Mesendoderm (in vitro differentiated cells): ENCODE measurements around the gene INSM1.

Source experiments
- DNase-seq: peaks from one replicate; pipeline ENCODE4 v3.0.0; 2013
- H2AK5ac ChIP-seq: 2 replicates; pipeline ENCODE4 v1.6.1; 2013; ENCODE audit warnings: low read length, inconsistent platforms
- H2BK120ac ChIP-seq: 2 replicates; pipeline ENCODE4 v1.6.1; 2013; ENCODE audit warnings: low read depth, mild to moderate bottlenecking, low read length, moderate library complexity, mixed read lengths
- H2BK15ac ChIP-seq: replicated peaks from 2 replicates; pipeline ENCODE4 v1.6.1; 2013; ENCODE audit warnings: low read depth, mild to moderate bottlenecking, moderate library complexity
- H2BK5ac ChIP-seq: 2 replicates; pipeline ENCODE4 v1.6.1; 2013; ENCODE audit warnings: low read length, inconsistent platforms
- H3K18ac ChIP-seq: 2 replicates; pipeline ENCODE4 v1.6.1; 2013; ENCODE audit warnings: mild to moderate bottlenecking, low read length, mixed read lengths
- H3K23ac ChIP-seq: one replicate; pipeline ENCODE4 v1.6.1; 2013; ENCODE audit warnings: low read length
- H3K27ac ChIP-seq: 2 replicates; pipeline ENCODE4 v1.5.1; 2013; ENCODE audit warnings: low read depth, mild to moderate bottlenecking, inconsistent platforms, low read length, moderate library complexity
- H3K27me3 ChIP-seq: 2 replicates; pipeline ENCODE4 v1.6.1; 2013; ENCODE audit warnings: low read length, control low read depth, mild to moderate bottlenecking, inconsistent platforms; ENCODE audit not compliant: insufficient read depth, poor library complexity
- H3K36me3 ChIP-seq: 2 replicates; pipeline ENCODE4 v1.6.1; 2013; ENCODE audit warnings: low read length, inconsistent platforms; ENCODE audit not compliant: control insufficient read depth, insufficient read depth
- H3K4ac ChIP-seq: one replicate; pipeline ENCODE4 v1.6.1; 2013; ENCODE audit warnings: low read depth, mild to moderate bottlenecking, low read length, moderate library complexity
- H3K4me1 ChIP-seq: 2 replicates; pipeline ENCODE4 v1.6.1; 2013; ENCODE audit warnings: low read depth, low read length, inconsistent platforms; ENCODE audit not compliant: control insufficient read depth
- H3K4me2 ChIP-seq: 2 replicates; pipeline ENCODE4 v1.6.1; 2013; ENCODE audit warnings: low read length
- H3K4me3 ChIP-seq: 2 replicates; pipeline ENCODE4 v1.5.1; 2013; ENCODE audit warnings: mild to moderate bottlenecking, low read length
- H3K56ac ChIP-seq: one replicate; pipeline ENCODE4 v1.6.1; 2013; ENCODE audit warnings: low read length
- H3K79me1 ChIP-seq: 2 replicates; pipeline ENCODE4 v1.6.1; 2013; ENCODE audit warnings: low read length, inconsistent platforms
- H3K79me2 ChIP-seq: 2 replicates; pipeline ENCODE4 v1.6.1; 2013; ENCODE audit warnings: mild to moderate bottlenecking, low read length; ENCODE audit not compliant: control insufficient read depth, insufficient read depth
- H3K9ac ChIP-seq: 2 replicates; pipeline ENCODE4 v1.6.1; 2013; ENCODE audit warnings: low read length, inconsistent platforms
- H4K5ac ChIP-seq: one replicate; pipeline ENCODE4 v1.6.1; 2013; ENCODE audit warnings: low read length
- H4K8ac ChIP-seq: one replicate; pipeline ENCODE4 v1.6.1; 2013; ENCODE audit warnings: low read depth, mild to moderate bottlenecking, control low read depth, low read length, moderate library complexity
- WGBS: extraction: QIAGEN DNeasy Blood & Tissue Kit; methylation state at CpG from one replicate; pipeline ENCODE4 v1.1.7; 2013; ENCODE audit warnings: low lambda C conversion rate, missing lambda C conversion rate; ENCODE audit not compliant: insufficient coverage; ENCODE audit errors: extremely low coverage; 5-methylcytosine and 5-hydroxymethylcytosine counted together

Gene INSM1

DNA sequence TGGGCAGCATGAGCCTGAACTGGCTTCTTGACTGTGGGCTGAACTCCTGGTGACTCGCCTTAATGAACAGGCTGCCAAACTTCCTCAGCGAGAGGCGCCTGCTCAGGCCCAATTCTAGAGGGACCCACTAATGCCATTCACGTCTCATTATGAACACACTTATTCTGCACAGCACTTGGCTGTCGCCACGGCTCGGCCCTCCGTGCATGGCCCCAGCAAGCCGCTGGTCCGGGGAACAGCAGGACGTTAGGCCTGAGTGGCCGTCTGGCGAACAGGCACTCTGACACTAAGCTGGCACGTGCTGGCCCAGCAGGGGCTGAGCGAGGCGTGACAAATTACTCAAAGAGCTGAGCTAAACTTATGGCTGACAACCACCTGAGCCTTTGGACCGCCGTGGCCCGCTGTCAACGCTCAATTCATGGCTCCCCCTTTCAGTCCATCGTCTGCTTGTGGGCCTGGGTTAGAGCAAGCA lies 45.9 kb downstream of the INSM1 start:
- H3K9ac ChIP-seq: no peak overlapping the region
- WGBS: no CpG with 5 or more reads among the region's 21 CpGs

DNA sequence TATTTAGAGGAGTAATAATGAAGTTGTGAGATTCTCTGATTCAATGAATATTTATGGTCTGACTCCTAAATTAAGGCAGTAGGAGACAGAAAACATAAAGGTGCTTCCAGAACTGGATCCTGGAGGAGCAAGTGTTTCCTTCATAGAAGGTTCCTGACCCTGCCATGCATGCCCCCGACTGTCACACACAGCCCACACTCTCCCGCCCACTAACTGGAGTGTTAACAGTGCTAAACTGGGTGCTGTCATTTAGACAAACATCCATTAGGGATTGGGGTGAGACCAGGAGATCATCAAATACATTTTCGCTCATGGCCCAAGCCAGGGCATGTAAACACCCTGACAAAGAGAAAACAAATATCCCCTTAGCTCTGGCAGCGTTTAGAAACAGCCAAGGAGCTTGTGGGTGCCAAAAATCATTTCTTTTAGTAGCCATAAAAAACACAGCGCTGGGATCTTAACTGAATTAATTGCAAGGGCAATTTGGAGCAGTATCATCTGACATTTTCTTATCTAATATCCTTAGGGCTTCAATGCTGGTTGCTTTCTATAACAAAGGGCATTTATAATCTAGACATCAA lies 46.8 kb downstream of the INSM1 start:
- WGBS: no CpG with 5 or more reads among the region's 5 CpGs
- Histone ChIP-seq H3K4me2 (no peak overlapping the region), H3K4me1 (peaks cover 3% of the 10 kb centered on the region), H4K8ac (no peak overlapping the region), H3K9ac (no peak overlapping the region), H4K5ac (no peak overlapping the region), H3K79me1 (no peaks in the 10 kb centered on the region), H3K79me2 (no peaks in the 10 kb centered on the region), H2BK15ac (no peak overlapping the region), H2BK120ac (no peak overlapping the region), H3K4ac (no peak overlapping the region), H3K36me3 (no peaks in the 10 kb centered on the region), H2BK5ac (no peak overlapping the region), H3K27ac (no peak overlapping the region), H3K56ac (no peak overlapping the region), H3K23ac (no peak overlapping the region), H3K27me3 (no peaks in the 10 kb centered on the region), H2AK5ac (no peak overlapping the region), H3K4me3 (no peak overlapping the region), H3K18ac (no peak overlapping the region)
- no peak for DNase-seq

More for the DNA sequence above, 45.9 kb downstream of the INSM1 start:
- Histone ChIP-seq H3K79me2 (no peaks in the 10 kb centered on the region), H3K4me3 (no peak overlapping the region), H2BK15ac (no peak overlapping the region), H3K79me1 (no peaks in the 10 kb centered on the region), H3K27me3 (no peaks in the 10 kb centered on the region), H3K27ac (no peak overlapping the region), H3K56ac (no peak overlapping the region), H3K18ac (no peak overlapping the region), H3K23ac (no peak overlapping the region), H3K4me2 (no peak overlapping the region), H2BK120ac (no peak overlapping the region), H3K4me1 (peaks cover 3% of the 10 kb centered on the region), H3K36me3 (no peaks in the 10 kb centered on the region), H3K4ac (no peak overlapping the region), H4K8ac (no peak overlapping the region), H4K5ac (no peak overlapping the region), H2BK5ac (no peak overlapping the region), H2AK5ac (no peak overlapping the region)
- DNase-seq: peak; percentile 37

DNA sequence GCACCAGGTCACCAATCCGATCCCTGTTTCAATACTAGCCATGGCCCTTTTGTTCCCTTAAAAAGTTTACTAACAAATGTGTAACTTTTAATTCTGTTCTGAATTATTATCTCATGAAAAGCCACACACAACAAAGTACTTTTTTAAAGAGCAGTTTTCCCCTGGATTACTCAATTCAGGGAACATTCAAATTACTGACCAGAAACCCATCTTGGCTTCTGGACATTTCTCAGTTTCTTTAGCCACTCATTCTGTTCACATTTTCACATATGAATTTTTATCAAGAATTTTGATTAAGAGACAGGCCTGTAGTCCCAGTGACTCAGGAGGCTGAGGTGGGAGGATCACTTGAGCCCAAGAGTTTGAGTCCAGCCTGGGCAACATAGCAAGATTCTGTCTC lies 47.4 kb downstream of the INSM1 start:
- H3K27me3 ChIP-seq: no peaks in the 10 kb centered on the region
- no peak overlapping the region for H3K4me3 ChIP-seq
- WGBS: no CpG with 5 or more reads among the region's 1 CpG
- no peak overlapping the region for H2BK15ac ChIP-seq
- H2AK5ac ChIP-seq: no peak overlapping the region
- DNase-seq: no peak
- H3K36me3 ChIP-seq: no peaks in the 10 kb centered on the region
- peaks cover 3% of the 10 kb centered on the region for H3K4me1 ChIP-seq
- no peak overlapping the region for H3K27ac ChIP-seq
- no peak overlapping the region for H3K18ac ChIP-seq
- no peak overlapping the region for H4K5ac ChIP-seq
- H3K4ac ChIP-seq: no peak overlapping the region
- no peak overlapping the region for H3K23ac ChIP-seq
- H3K4me2 ChIP-seq: no peak overlapping the region
- no peak overlapping the region for H3K56ac ChIP-seq
- H2BK120ac ChIP-seq: no peak overlapping the region
- no peaks in the 10 kb centered on the region for H3K79me2 ChIP-seq
- H2BK5ac ChIP-seq: no peak overlapping the region
- H3K9ac ChIP-seq: no peak overlapping the region
- no peaks in the 10 kb centered on the region for H3K79me1 ChIP-seq
- H4K8ac ChIP-seq: no peak overlapping the region

DNA sequence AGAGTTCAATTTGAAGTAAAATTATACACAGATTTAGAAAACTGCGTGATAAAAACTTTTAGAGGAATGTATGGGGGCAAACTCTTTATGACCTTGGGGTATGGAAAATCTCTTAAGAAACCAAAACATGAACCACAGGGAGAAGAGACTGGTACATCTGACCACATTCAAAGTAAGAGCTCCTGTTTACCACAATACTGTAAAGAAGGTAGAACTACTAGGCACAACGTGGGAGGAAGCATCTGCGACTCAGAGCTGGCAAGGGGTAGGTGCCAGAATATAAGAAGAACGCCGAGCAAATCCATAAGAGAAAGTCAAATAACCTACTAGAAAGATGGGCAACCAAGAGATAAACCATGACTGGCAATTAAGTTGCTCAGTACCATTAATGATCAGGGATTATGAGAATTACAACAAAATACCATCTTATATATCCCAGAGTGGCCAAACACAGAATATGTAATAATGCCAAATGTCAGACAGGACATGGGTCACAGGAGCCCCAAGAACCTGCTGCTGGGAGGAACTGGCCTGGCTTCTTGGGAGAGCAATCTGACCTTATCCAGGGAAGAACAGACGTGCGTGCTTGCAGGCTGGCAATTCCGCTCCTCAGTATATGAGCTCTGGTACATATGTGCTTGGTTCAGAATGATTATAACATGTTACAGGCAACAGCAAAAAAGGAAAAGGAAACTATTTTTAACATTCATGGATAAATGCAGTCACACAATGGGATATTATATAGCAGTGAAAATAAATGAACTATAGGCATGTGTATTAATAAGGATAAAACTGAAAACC lies 50.2 kb downstream of the INSM1 start:
- Histone ChIP-seq H3K79me2 (no peaks in the 10 kb centered on the region), H4K5ac (no peak overlapping the region), H3K4ac (no peak overlapping the region), H3K79me1 (no peaks in the 10 kb centered on the region), H3K9ac (no peak overlapping the region), H3K4me1 (peaks cover 1% of the 10 kb centered on the region), H3K4me2 (no peak overlapping the region), H2AK5ac (no peak overlapping the region), H2BK15ac (no peak overlapping the region), H3K56ac (no peak overlapping the region), H3K18ac (no peak overlapping the region), H3K27ac (no peak overlapping the region), H2BK120ac (no peak overlapping the region), H3K27me3 (no peaks in the 10 kb centered on the region), H4K8ac (no peak overlapping the region), H3K4me3 (no peak overlapping the region), H2BK5ac (no peak overlapping the region), H3K23ac (no peak overlapping the region), H3K36me3 (no peaks in the 10 kb centered on the region)
- no peak for DNase-seq
- no CpG with 5 or more reads among the region's 8 CpGs for WGBS
